ENCODE data around the gene IQCH.
"Not testable (repeated sequence)": the region's sequence is repeated elsewhere in the genome, so short reads cannot be mapped to it uniquely, and the experiment has no call there.

Gene IQCH

DNA sequence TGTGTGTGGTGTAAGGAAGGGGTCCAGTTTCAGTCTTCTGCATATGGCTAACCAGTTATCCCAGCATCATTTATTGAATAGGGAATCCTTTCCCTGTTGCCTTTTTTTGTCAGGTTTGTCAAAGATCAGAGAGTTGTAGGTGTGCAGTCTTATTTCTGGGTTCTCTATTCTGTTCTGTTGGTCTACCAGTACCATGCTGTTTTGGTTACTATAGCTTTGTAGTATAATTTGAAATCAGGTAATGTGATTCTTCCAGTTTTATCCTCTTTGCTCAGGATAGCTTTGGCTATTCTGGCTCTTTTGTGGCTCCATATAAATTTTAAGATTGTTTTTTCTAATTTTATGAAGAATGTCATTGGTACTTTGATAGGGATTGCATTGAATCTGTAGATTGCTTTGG is 31.0 kb downstream of the IQCH start:
- not testable (repeated sequence) for H3K27me3 Mint-ChIP-seq

DNA sequence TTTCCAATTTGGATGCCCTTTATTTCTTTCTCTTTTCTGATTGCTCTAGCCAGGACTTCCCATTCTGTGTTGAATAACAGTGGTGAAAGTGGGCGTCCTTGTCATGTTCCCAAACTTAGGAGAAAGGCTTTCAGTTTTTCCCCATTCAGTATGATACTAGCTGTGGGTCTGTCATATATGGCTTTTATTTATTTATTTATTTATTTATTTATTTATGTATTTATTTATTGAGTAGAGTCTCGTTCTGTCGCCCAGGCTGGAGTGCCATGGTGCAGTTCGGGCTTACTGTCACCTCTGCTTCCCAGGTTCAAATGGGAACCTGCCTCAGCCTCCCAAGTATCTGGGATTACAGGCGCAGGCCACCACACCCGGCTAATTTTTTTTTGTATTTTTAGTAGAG is 31.8 kb downstream of the IQCH start:
- H3K4me1 Mint-ChIP-seq; H3K27me3 Mint-ChIP-seq; ATAC-seq (replicated peaks; ENCODE audit: extremely low read depth, poor library complexity, severe bottlenecking); H3K36me3 Mint-ChIP-seq (ENCODE audit: insufficient read depth); H3K4me3 Mint-ChIP-seq; H3K27ac Mint-ChIP-seq (ENCODE audit: low read depth); H3K9me3 Mint-ChIP-seq; DNase-seq (ENCODE audit: low spot score in 2 of 2): not testable (repeated sequence)

More for the DNA sequence above, 31.0 kb downstream of the IQCH start:
- H3K4me3 Mint-ChIP-seq; H3K9me3 Mint-ChIP-seq; ATAC-seq (replicated peaks; ENCODE audit: extremely low read depth, poor library complexity, severe bottlenecking); H3K36me3 Mint-ChIP-seq (ENCODE audit: insufficient read depth); DNase-seq (ENCODE audit: low spot score in 2 of 2); H3K27ac Mint-ChIP-seq (ENCODE audit: low read depth); H3K4me1 Mint-ChIP-seq: not testable (repeated sequence)

DNA sequence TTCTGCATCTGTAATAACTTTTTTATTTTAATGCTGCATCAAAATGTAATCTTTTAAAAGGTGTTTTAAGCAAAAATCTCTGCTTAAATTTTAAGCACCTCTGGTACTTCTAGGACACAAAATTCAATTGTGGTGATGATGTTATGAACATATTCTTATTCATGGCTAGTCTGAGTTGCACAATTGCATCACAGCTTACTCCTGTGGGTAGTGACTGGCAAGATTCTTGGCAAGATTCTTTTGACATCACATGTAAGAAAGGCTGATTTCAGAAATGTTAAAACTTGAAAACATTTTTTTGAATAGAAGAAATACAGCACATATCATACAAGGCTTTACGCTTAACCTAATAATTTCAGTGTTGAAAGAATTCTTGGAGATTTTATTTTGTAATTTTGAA is 35.7 kb downstream of the IQCH start:
- Mint-ChIP-seq H3K4me3 (no peak overlapping the region), H3K4me1 (no peaks in the 10 kb centered on the region)
- DNase-seq (ENCODE audit: low spot score in 2 of 2): no peak

DNA sequence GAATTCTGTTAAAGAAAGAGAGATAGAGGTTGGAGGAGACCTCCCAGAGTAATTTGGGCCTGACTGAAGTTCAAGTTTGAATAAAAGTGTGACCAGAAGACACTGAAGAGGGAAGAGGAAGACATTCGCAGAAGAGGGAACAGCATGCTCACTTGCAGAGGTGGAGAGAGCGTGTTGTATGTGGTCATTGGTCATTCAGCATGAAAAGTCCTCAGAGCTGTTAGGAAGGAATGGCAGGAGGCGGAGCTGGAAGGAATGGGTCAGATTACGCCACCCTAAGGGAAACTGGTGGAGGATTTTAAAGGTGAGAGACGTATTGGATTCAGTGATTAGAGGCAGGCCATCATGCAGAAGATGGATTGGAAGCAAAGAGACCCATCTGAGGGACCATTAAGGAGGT is 41.6 kb downstream of the IQCH start:
- H3K4me3 Mint-ChIP-seq: no peak overlapping the region
- ATAC-seq (replicated peaks; ENCODE audit: extremely low read depth, poor library complexity, severe bottlenecking) (no peak), DNase-seq (ENCODE audit: low spot score in 2 of 2) (no peak)
- H3K9me3 Mint-ChIP-seq: no peaks in the 10 kb centered on the region
- no peaks in the 10 kb centered on the region for H3K36me3 Mint-ChIP-seq (ENCODE audit: insufficient read depth)
- H3K27ac Mint-ChIP-seq (ENCODE audit: low read depth): no peak overlapping the region
- H3K4me1 Mint-ChIP-seq: no peaks in the 10 kb centered on the region
- no peaks in the 10 kb centered on the region for H3K27me3 Mint-ChIP-seq

More for the DNA sequence above, 35.7 kb downstream of the IQCH start:
- no peaks in the 10 kb centered on the region for H3K27me3 Mint-ChIP-seq
- no peak for ATAC-seq (replicated peaks; ENCODE audit: extremely low read depth, poor library complexity, severe bottlenecking)
- H3K9me3 Mint-ChIP-seq: no peaks in the 10 kb centered on the region
- no peak overlapping the region for H3K27ac Mint-ChIP-seq (ENCODE audit: low read depth)
- no peaks in the 10 kb centered on the region for H3K36me3 Mint-ChIP-seq (ENCODE audit: insufficient read depth)

DNA sequence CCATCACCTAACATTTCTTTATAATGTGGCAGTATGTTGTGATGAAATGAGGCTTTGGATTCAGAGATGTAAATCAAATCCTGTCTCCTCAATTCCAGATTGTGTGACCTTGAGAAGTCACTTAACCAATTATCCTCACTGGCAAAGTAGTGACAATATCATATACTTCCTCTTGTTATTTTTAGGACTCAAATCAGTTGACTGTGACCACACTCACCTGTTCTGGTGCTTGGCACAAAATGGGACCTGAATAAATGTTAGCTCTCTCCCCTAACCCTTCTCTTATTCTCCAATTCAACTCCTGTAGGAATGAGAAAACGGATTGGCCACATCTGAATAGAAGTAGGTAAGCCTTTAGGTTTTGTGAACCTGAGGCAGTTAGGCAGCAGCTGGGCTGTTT is 42.1 kb downstream of the IQCH start:
- H3K36me3 Mint-ChIP-seq (ENCODE audit: insufficient read depth): no peaks in the 10 kb centered on the region
- no peaks in the 10 kb centered on the region for H3K4me1 Mint-ChIP-seq
- no peaks in the 10 kb centered on the region for H3K9me3 Mint-ChIP-seq
- no peaks in the 10 kb centered on the region for H3K27me3 Mint-ChIP-seq
- ATAC-seq (replicated peaks; ENCODE audit: extremely low read depth, poor library complexity, severe bottlenecking) (no peak), DNase-seq (ENCODE audit: low spot score in 2 of 2) (no peak)
- H3K4me3 Mint-ChIP-seq: no peak overlapping the region
- no peak overlapping the region for H3K27ac Mint-ChIP-seq (ENCODE audit: low read depth)

DNA sequence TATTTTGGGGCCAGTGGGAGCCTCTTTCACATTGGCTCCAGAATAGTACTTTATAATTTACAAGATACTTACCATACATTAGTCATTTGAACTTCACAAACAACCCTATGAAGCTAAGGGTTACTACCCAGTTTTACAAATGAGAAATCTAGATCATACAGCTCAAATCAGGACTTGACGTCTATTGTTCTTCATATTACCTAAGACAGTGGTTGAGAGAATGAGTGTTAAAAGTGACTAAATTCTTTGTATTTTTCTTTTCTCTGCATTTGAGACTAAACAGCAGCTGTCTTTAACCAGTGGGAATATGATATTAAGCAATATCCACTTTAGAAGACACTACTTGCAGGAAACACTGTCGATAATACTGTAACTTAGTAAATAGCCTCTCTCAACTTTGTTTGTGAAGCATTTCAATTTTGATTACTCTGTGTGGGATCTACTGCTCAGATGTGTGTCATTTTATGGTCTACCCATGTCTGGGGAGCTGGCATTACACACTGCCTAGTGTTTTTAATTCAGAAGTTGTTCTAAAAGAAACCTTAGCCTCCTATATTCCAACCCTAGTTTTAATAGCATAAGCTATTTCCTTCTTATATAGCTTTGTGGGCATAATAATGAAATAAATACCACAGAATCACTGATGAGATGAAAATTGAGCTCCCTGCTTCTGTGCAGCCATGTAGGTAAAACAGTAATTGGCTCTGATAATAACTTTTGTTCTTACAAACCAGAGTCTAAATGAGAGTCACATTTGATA is 45.9 kb downstream of the IQCH start:
- Mint-ChIP-seq H3K27ac (ENCODE audit: low read depth) (no peak overlapping the region), H3K4me1 (no peaks in the 10 kb centered on the region)

DNA sequence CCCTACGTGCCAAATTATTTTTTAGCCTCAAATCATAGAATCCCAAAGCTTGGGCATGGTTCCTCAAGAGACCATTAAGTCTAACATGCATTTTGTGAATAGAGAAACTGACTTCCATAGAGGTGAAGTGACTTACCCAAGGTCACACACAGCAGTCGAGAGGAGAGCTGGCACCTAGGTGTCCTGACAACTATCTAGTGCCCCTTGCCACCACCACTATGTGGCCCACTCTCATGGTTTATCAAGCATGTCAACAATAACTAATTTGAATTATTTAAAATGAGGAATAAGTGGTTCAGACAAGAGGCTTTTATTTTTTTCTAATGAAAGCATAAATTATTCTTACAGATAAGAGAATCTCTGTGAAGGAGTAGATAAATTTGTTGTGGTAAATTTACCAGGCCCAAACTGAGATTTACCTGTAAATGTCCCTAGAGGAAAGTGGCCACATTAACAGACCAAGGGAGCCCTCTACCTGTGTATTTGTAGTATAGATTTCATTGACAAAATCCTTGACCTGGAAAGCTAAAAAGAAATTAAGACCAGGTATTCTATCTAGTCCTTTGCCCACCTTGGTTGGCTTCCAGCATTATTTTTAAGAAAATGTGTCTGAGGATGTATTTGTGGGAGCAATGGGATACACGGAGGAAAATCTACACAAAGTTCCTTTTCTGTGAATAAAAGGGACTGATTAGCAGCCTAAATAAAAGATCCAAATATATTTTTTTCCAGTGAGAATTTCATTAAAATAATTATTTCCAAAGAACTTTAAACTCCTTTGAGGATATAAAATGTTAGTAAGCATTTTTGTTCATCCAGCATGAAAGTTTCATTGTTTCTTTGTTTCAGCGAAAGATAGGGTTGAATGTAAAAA is 49.1 kb downstream of the IQCH start:
- DNase-seq (ENCODE audit: low spot score in 2 of 2): no peak
- ATAC-seq (replicated peaks; ENCODE audit: extremely low read depth, poor library complexity, severe bottlenecking): no peak

More for the DNA sequence above, 45.9 kb downstream of the IQCH start:
- Mint-ChIP-seq H3K4me3 (no peak overlapping the region), H3K27me3 (no peaks in the 10 kb centered on the region), H3K36me3 (ENCODE audit: insufficient read depth) (no peaks in the 10 kb centered on the region), H3K9me3 (no peaks in the 10 kb centered on the region)
- DNase-seq (ENCODE audit: low spot score in 2 of 2) (no peak), ATAC-seq (replicated peaks; ENCODE audit: extremely low read depth, poor library complexity, severe bottlenecking) (no peak)

DNA sequence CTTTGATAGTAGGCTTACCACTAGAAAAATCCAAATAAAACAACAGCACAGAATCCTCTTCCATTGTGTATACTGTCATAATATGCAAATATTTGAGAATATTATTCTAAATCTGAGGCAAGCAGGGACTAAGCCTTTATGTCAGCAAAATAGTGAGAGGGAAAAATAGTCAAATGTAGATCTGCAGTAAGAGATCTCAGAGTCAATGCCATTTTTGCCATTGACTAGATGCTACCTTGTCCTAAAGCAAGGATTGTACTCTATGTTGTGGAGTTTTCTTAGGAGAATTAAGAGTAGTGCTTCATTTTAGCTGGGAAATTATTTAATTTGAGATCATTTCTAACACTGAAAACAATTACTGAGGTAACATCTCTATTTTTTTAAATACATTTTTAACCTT is 50.2 kb downstream of the IQCH start:
- no peak for DNase-seq (ENCODE audit: low spot score in 2 of 2)
- no peaks in the 10 kb centered on the region for H3K9me3 Mint-ChIP-seq

More for the DNA sequence above, 49.1 kb downstream of the IQCH start:
- no peaks in the 10 kb centered on the region for H3K4me1 Mint-ChIP-seq
- no peaks in the 10 kb centered on the region for H3K36me3 Mint-ChIP-seq (ENCODE audit: insufficient read depth)
- no peak overlapping the region for H3K4me3 Mint-ChIP-seq
- H3K9me3 Mint-ChIP-seq: no peaks in the 10 kb centered on the region
- H3K27me3 Mint-ChIP-seq: no peaks in the 10 kb centered on the region
- H3K27ac Mint-ChIP-seq (ENCODE audit: low read depth): no peak overlapping the region

DNA sequence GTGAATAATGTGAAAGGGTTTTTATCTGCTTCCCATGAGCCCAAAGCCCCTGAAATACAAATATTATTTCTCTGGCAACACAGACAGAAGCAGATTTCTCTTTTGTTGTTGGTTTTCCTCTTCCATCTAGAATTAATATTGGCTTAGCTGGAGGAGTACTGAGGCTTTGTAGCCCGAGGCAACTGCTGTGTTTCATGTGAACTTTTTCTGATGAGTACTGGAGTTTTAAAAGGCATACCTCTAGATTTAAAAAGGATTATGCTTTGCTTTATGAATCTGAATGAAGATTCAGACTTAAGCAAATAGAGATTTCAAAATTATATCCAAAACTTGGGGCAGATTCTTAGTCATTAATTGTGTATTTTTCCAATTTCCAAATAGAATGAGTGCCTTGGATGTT is 50.9 kb downstream of the IQCH start:
- no peaks in the 10 kb centered on the region for H3K27me3 Mint-ChIP-seq
- ATAC-seq (replicated peaks; ENCODE audit: extremely low read depth, poor library complexity, severe bottlenecking) (no peak), DNase-seq (ENCODE audit: low spot score in 2 of 2) (no peak)
- no peak overlapping the region for H3K27ac Mint-ChIP-seq (ENCODE audit: low read depth)
- no peaks in the 10 kb centered on the region for H3K36me3 Mint-ChIP-seq (ENCODE audit: insufficient read depth)
- no peak overlapping the region for H3K4me3 Mint-ChIP-seq
- H3K9me3 Mint-ChIP-seq: no peaks in the 10 kb centered on the region
- H3K4me1 Mint-ChIP-seq: no peaks in the 10 kb centered on the region

More for the DNA sequence above, 50.2 kb downstream of the IQCH start:
- no peak for ATAC-seq (replicated peaks; ENCODE audit: extremely low read depth, poor library complexity, severe bottlenecking)
- no peaks in the 10 kb centered on the region for H3K36me3 Mint-ChIP-seq (ENCODE audit: insufficient read depth)
- H3K4me3 Mint-ChIP-seq: no peak overlapping the region
- H3K4me1 Mint-ChIP-seq: no peaks in the 10 kb centered on the region
- H3K27ac Mint-ChIP-seq (ENCODE audit: low read depth): no peak overlapping the region
- no peaks in the 10 kb centered on the region for H3K27me3 Mint-ChIP-seq

DNA sequence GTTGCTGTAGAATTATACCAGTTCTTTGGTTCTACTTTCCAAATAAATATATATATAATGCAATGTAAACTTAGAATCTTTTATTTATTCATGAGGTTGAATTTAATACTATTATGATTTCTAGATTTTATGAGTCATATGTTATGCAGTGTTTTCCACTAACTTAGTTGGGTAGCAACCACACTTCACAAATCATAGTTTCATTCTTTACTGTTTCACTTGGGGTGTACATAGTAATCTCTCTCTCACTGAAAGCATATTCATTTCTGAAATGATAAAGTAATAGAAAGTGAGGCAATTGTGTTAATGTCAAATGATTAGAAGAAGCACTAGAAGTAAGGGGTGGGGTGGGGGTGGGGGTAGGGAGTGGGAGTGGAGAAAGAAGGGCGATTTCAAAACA is 52.6 kb downstream of the IQCH start:
- H3K9me3 Mint-ChIP-seq: no peaks in the 10 kb centered on the region
- ATAC-seq (replicated peaks; ENCODE audit: extremely low read depth, poor library complexity, severe bottlenecking) (no peak), DNase-seq (ENCODE audit: low spot score in 2 of 2) (no peak)
- H3K36me3 Mint-ChIP-seq (ENCODE audit: insufficient read depth): no peaks in the 10 kb centered on the region
- H3K4me3 Mint-ChIP-seq: no peak overlapping the region
- H3K27me3 Mint-ChIP-seq: no peaks in the 10 kb centered on the region
- no peak overlapping the region for H3K27ac Mint-ChIP-seq (ENCODE audit: low read depth)
- no peaks in the 10 kb centered on the region for H3K4me1 Mint-ChIP-seq

DNA sequence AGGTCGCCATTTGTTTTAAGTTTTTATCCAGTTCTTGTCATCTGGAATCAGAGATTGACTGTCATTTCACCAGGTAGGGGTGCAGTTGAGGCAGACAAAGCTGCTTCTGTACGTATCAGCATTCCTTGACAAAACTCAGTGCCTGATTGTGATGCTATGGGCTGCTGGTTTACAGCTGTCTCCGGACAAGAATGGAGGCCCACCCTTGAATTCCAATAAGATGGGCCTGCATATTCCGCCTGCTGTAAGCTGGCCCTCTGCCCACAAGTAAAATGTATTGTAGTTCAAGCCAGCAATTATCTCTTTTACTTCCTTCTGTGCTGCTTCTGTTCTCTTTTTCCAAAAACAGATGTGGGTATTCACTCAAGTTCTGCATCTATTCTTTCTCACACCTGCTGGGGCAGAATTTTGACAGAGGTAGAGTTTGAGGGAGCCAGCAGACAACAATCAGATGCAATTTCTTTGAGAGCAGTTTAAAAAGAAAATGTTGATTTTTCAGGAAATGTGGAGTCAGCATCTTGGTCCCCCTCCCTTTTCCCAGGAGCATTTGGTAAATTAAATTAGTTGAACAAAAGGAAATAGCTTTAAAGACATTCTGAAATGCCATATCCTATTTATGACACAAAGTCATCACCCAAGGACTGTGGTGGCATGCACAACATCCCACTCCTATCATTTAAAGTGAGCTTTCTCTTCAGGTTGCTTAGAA is 53.5 kb downstream of the IQCH start:
- DNase-seq (ENCODE audit: low spot score in 2 of 2) (no peak), ATAC-seq (replicated peaks; ENCODE audit: extremely low read depth, poor library complexity, severe bottlenecking) (no peak)
- Mint-ChIP-seq H3K4me1 (no peaks in the 10 kb centered on the region), H3K27ac (ENCODE audit: low read depth) (no peak overlapping the region), H3K9me3 (no peaks in the 10 kb centered on the region), H3K4me3 (no peak overlapping the region), H3K36me3 (ENCODE audit: insufficient read depth) (no peaks in the 10 kb centered on the region), H3K27me3 (no peaks in the 10 kb centered on the region)

DNA sequence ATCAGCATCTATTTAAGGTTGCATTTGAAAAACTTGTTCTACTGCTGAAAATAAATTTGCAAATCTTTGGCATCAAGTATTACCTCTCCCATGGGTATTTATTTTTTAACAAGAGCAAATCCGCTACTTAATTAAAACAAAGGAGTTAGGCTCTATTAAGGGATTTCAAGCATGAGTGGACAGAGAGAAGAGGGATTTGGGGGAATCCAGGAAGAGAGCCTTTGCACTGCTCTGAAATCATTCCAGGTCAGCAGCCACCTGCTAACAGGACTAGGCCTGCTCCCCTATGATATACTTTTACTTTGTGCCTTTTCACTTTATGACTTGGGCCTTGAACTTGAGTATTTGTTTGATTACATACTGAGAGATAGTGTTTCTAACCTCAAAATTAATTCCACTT is 57.1 kb downstream of the IQCH start:
- Mint-ChIP-seq H3K36me3 (ENCODE audit: insufficient read depth) (no peaks in the 10 kb centered on the region), H3K9me3 (no peaks in the 10 kb centered on the region), H3K4me3 (no peak overlapping the region), H3K4me1 (no peaks in the 10 kb centered on the region), H3K27ac (ENCODE audit: low read depth) (no peak overlapping the region), H3K27me3 (no peaks in the 10 kb centered on the region)
- ATAC-seq (replicated peaks; ENCODE audit: extremely low read depth, poor library complexity, severe bottlenecking) (no peak), DNase-seq (ENCODE audit: low spot score in 2 of 2) (no peak)

Measured in central memory CD8-positive, alpha-beta T cell (primary cell).